GM12864 (cell line): ENCODE results near the gene TSPAN2.

Experiments used
- DNase-seq: peaks from one replicate; pipeline ENCODE4 v3.0.0-alpha.2; 2011; ENCODE audit warnings: low read depth
- H3K4me3 ChIP-seq: 2 replicates; pipeline ENCODE4 v1.5.1; 2011; ENCODE audit warnings: mild to moderate bottlenecking, low read depth, low read length, control low read depth
- TF ChIP-seq, protein P1 (sequence below): IDR thresholded peaks from 2 replicates; pipeline ENCODE4 v1.5.1; 2011; ENCODE audit warnings: low read depth, mild to moderate bottlenecking, moderate library complexity, low read length, control low read depth, inconsistent platforms; ENCODE audit errors: missing control alignments

The TSPAN2 gene

DNA sequence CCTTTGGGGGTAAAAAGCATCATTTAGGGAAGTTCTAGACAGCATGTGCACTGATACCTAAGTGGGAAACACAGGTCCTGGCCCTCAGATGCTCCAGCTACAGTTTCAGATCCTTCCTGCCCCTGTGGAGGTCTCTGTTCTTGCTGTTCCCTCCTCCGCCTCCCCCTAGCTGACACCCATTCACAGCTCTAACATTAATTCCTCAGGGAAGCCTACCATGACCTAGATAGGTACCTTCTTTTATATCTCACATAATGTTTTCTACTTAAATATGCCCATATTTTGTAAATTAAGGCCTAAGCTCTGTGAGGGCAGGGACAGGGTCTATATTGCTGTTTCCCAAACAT lies 11.3 kb downstream of the TSPAN2 start:
- H3K4me3 ChIP-seq: no peak overlapping the region
- DNase-seq: no peak
- TF ChIP-seq, protein P1, sequence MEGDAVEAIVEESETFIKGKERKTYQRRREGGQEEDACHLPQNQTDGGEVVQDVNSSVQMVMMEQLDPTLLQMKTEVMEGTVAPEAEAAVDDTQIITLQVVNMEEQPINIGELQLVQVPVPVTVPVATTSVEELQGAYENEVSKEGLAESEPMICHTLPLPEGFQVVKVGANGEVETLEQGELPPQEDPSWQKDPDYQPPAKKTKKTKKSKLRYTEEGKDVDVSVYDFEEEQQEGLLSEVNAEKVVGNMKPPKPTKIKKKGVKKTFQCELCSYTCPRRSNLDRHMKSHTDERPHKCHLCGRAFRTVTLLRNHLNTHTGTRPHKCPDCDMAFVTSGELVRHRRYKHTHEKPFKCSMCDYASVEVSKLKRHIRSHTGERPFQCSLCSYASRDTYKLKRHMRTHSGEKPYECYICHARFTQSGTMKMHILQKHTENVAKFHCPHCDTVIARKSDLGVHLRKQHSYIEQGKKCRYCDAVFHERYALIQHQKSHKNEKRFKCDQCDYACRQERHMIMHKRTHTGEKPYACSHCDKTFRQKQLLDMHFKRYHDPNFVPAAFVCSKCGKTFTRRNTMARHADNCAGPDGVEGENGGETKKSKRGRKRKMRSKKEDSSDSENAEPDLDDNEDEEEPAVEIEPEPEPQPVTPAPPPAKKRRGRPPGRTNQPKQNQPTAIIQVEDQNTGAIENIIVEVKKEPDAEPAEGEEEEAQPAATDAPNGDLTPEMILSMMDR: no peak

DNA sequence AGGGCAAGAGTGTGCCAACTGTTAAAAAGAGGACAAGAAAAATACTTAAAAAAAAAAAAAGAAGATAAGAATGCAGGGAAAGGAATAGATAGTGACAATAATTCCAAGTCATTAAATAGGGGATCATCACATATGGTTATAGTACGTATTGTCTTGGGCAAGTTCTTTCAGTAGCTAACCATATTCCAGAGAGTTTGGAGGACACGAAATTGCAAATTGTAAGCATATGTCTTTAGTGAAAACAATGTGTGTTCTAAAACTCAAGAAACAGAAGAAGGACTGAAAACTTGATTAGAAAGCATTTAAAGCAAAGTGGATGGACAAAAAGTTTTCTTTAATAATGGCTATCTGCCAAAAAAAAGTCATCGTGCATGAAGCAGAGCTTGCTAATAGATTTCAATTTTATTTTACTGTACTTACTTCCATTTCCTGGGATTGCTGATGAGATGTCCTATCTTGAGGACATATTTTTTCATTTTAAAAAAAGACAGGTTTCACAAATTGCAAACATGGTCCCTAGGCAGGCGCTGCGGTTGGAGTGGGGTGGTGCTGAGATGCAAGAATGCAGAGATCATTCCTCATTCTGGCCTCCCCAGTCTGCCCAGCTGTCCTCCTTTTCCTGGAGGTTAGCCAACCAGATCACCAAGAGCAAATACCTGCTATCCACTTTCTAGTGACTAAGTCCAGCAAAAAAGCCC lies 11.9 kb downstream of the TSPAN2 start:
- H3K4me3 ChIP-seq: no peak overlapping the region
- TF ChIP-seq, protein P1: no peak
- DNase-seq: no peak

DNA sequence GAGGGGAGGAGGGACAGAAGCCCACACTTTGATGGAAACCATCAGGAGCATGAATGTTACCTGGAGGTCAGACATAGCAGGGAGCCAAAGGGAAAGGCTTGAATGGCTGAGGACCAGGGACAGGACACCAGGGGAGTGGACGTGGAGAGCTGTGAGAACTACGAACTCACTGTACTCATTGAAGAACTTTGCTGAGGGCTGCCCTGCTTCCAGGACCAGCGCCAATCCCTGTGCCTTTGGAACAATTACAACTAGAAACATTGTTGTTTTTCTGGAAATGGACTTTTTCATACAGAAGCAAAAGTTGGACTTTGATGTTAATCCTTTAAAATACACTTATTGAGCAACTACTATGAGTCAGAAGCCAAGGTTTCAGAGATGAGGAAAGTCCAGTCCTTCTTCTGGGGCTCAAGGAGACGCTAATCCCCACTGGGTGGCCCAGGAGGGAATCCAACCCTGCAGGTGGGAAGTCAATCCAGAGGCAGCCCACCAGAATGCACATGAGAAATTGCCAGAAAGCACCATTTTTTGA lies 12.9 kb downstream of the TSPAN2 start:
- TF ChIP-seq, protein P1: no peak
- no peak overlapping the region for H3K4me3 ChIP-seq
- DNase-seq: no peak

DNA sequence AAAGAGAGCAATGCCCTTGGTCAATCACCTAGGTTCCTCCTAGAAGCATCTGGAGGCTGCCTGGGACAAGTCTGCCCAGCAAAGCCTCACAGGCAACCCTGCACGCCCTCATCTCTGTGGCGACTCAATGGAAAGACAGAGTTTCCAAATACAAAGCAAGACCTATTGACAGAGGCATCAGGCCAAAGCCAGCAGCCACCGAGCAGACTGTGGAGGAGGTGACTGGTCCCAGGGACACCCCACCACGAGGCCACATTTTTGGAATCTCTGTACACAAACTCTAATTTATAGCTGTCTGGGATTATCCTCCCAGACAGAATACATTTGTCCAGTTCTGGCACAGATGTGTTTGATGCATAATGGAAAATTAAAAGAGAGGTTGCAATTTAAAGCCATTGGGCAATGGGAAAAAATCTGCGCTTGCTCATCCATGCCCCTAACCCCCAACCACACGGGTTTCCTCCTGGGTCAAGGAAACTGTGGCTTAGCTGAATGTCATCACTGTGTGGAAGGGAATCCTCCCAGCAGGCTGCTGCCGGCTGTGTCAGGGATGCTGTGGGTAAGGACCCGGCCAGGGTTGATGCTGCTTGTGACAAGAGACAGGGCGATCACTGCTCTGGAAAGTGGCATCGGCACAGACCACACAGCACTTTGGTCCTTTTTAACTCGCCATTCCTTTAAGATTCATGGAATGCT lies 14.3 kb downstream of the TSPAN2 start:
- DNase-seq: no peak
- no peak overlapping the region for H3K4me3 ChIP-seq
- TF ChIP-seq, protein P1: no peak

DNA sequence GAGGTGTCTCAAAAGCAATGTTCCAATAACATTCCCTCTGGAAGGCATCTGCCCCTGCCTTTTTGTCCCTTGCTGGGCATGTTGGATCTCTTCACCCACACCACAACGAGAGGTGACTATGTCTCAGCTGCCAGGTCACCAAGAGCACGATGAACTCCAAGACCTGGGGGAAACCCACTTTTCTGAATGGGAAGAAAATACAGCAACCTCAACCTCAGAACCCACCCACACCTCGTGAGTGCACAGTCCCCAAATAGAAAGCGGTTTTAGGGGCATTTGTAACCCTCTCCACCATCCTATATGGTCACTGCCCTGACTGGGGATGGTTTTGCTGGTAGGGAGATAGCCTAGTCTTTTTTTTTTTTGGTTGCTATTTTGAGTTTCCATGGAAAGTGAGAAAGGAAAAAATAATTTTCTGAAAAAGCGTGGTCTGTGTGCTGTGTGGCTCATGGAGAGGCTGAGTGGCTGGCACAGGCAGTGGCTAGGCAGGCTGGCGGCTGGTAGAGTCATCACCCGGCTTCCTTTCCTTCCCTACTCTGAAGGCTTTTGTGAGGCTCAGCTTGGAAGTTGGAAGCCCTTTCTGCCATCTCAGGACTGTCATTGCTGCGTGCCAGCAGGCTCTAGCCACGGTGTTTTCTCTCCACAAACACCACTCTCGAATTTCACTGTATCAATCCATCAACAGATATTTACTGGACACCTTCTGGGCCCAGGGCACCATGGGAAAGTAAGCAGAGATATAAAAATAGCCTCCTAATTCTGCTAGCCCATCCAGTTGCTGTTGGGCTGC lies 15.8 kb downstream of the TSPAN2 start:
- no peak overlapping the region for H3K4me3 ChIP-seq
- DNase-seq: no peak
- TF ChIP-seq, protein P1: no peak

DNA sequence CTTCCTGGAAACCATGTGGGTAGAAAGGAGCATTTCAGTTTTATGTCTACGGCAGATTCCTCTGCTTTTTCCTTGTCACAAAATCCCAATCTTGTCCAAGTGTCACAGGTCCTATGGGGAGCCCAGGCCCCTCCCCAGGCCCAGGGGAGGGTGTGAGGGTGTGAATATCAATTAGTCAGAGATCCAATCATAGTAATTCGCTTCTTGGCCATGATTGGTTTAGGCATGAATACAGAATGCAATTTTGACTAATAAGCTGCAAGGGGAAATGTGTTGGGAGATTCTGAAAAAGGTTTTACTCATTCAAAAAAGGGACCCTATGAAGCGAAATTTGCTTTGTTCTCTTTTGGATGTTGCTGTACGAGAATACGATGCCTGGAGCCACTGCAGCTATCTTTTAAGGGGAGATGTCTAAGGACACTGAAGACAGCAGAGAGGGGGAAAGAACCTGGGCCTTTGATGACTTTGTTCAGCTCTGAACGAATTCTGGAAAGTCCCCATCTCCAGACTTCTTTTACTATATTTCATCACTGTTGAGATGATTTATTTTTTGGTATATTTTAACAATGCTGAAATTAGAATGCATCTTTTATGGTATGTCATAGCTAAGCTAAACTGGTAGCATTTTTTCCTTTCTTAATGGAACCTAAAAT lies 18.2 kb downstream of the TSPAN2 start:
- DNase-seq: no peak
- no peak overlapping the region for H3K4me3 ChIP-seq
- TF ChIP-seq, protein P1: no peak
